PC-3 (cell line): Measurements from ENCODE around the gene TMEM229A.

ENCODE experiments used
- CTCF ChIP-seq: fragments of 300-600 bp; sonication (generic); conservative IDR thresholded peaks from 2 replicates; pipeline ENCODE4 v1.5.1; 2017; ENCODE audit warnings: antibody characterized with exemption, low read depth, mild to moderate bottlenecking, low read length
- EZH2 ChIP-seq: fragments of 300-600 bp; sonication (generic); IDR thresholded peaks from one replicate; pipeline ENCODE4 v1.6.1; 2017; ENCODE audit warnings: antibody characterized with exemption, mild to moderate bottlenecking, low read length; ENCODE audit not compliant: unreplicated experiment
- EZH2phosphoT487 ChIP-seq: fragments of 300-600 bp; sonication (generic); IDR thresholded peaks from 2 replicates; pipeline ENCODE4 v1.6.1; 2018; ENCODE audit warnings: mild to moderate bottlenecking, antibody characterized with exemption, low read length, borderline replicate concordance

DNA sequence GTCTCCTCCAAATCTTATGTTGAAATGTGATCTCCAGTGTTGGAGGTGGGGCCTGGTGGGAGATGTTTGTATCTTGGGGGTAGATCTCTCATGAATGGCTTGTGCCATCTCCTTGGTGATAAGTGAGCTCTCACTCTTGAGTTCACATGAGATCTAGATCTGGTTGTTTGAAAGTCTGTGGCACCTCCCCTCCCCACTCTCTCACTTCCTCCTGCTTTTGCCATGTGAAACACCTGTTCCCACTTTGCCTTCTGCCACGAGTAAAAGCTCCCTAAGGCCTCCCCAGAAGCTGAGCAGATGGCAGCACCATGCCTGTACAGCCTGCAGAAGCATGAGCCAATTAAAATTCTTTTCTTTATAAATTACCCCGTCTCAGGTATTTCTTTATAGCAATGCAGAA is 23.5 kb downstream of the TMEM229A start:
- TF ChIP-seq CTCF (no peak), EZH2phosphoT487 (no peak), EZH2 (no peak)
